K562 (cell line): Measurements from ENCODE around the gene PLIN5. TPM values are rescaled to one million over a fixed set of nuclear protein-coding genes. Genes with fewer than 3 reads are reported as not detected.

ENCODE experiments used
- DNMT1 ChIP-seq: fragments of 450-650 bp; IDR thresholded peaks from 2 replicates; pipeline ENCODE4 v1.6.1; 2016; ENCODE audit warnings: antibody characterized with exemption, mild to moderate bottlenecking
- FOXK1 ChIP-seq: sonication (generic); formaldehyde crosslinking; IDR thresholded peaks from 2 replicates; pipeline ENCODE4 v1.8.0; 2022; ENCODE audit warnings: missing genetic modification reagents, mild to moderate bottlenecking, borderline replicate concordance
- MAFG ChIP-seq: fragments of 450-650 bp; conservative IDR thresholded peaks from 2 replicates; pipeline ENCODE4 v1.6.1; 2016; ENCODE audit warnings: missing genetic modification characterization, missing compliant biosample characterization
- NCOA6 ChIP-seq: fragments of 450-650 bp; IDR thresholded peaks from 2 replicates; pipeline ENCODE4 v1.6.1; 2017; ENCODE audit warnings: mild to moderate bottlenecking
- PHB ChIP-seq: fragments of 250-450 bp; sonication (Bioruptor Pico); IDR thresholded peaks from 2 replicates; pipeline ENCODE4 v1.5.0; 2021
- SMARCB1 ChIP-seq: IDR thresholded peaks from 2 replicates; pipeline ENCODE4 v1.6.1; 2011; ENCODE audit warnings: improper control_type of control experiment, low read depth; ENCODE audit not compliant: insufficient read length
- SREBF1 ChIP-seq: fragments of 150-350 bp; IDR thresholded peaks from 2 replicates; pipeline ENCODE4 v1.6.1; 2014; ENCODE audit warnings: antibody characterized with exemption, low read depth, low read length, borderline replicate concordance
- TCFL5 ChIP-seq: fragments of 250-450 bp; sonication (Bioruptor Pico); conservative IDR thresholded peaks from 2 replicates; pipeline ENCODE4 v1.6.1; 2021; ENCODE audit warnings: mild to moderate bottlenecking, moderate library complexity, matching md5 sums
- TRIM24 ChIP-seq, 2 experiments: fragments of 450-650 bp; IDR thresholded peaks; 2 replicates each; pipeline ENCODE4 v1.6.1; 2016
- U2AF2 ChIP-seq: fragments of 200-400 bp; formaldehyde crosslinking; optimal IDR thresholded peaks from 2 replicates; pipeline ENCODE3; 2017; ENCODE audit warnings: low read depth, mild to moderate bottlenecking, low read length
- ZNF696 ChIP-seq: fragments of 250-450 bp; sonication (Bioruptor Pico); conservative IDR thresholded peaks from 2 replicates; pipeline ENCODE4 v1.4.0; 2020; ENCODE audit warnings: mild to moderate bottlenecking, moderate library complexity
- polyA plus RNA-seq, 8 experiments: library from polyadenylated mRNA; depleted of rRNA in 4 of 8; stranded (reverse) in 5 of 8; unstranded in 3 of 8; fragments of >200 nt; fragmentation: Nextera tagmentation in 2 of 8; fragmentation: Illumina TruSeq in 1 of 8; extraction: Ambion mirVana in 2 of 8; extraction: Trizol in 1 of 8; gene quantifications; 2 replicates each; pipeline versions ENCODE4 v1.2.1 to v1.2.3, GENCODE V29; 2011 to 2014; ENCODE audit warnings: inconsistent platforms in 1 of 8, missing spikeins in 1 of 8
- total RNA-seq, 7 experiments: library from RNA; depleted of rRNA in 6 of 7; stranded (reverse); fragments of >200 nt in 6 of 7; fragmentation: Illumina TruSeq in 2 of 7; extraction: Trizol in 2 of 7; gene quantifications; 2 replicates each; pipeline versions ENCODE4 v1.2.1 to v1.2.3, GENCODE V29; 2011 to 2021; ENCODE audit warnings: low replicate concordance in 1 of 7
- TF ChIP-seq, protein P1 (sequence below): fragments of 250-450 bp; sonication (Bioruptor Pico); IDR thresholded peaks from 2 replicates; pipeline ENCODE4 v1.9.0; 2021; ENCODE audit warnings: mild to moderate bottlenecking, inconsistent platforms
- TF ChIP-seq, protein P2 (sequence below): fragments of 450-650 bp; IDR thresholded peaks from 2 replicates; pipeline ENCODE4 v1.6.1; 2016; ENCODE audit warnings: missing biosample characterization, missing genetic modification characterization
- TF ChIP-seq, protein P3 (sequence below), 2 experiments: fragments of 200-800 bp in 1 of 2; sonication (Bioruptor generic) in 1 of 2; sonication (generic) in 1 of 2; formaldehyde crosslinking in 1 of 2; IDR thresholded peaks in 1 of 2; conservative IDR thresholded peaks in 1 of 2; 2 replicates each; pipeline versions ENCODE4 v1.5.0 to v1.6.1; 2016 to 2020; ENCODE audit warnings: missing compliant biosample characterization in 1 of 2, missing genetic modification characterization in 1 of 2, missing genetic modification reagents in 1 of 2
- TF ChIP-seq, protein P4 (sequence below): fragments of 200-800 bp; sonication (Bioruptor generic); IDR thresholded peaks from 2 replicates; pipeline ENCODE4 v1.6.1; 2016; ENCODE audit warnings: missing genetic modification characterization, missing compliant biosample characterization

Gene PLIN5
- total and polyA plus RNA-seq, 9 of the 15 experiments (the other 6 are each of a cell fraction or from before 2014, with no cell fraction given) = 0.04 to 1.3 (median 0.50) TPM

DNA sequence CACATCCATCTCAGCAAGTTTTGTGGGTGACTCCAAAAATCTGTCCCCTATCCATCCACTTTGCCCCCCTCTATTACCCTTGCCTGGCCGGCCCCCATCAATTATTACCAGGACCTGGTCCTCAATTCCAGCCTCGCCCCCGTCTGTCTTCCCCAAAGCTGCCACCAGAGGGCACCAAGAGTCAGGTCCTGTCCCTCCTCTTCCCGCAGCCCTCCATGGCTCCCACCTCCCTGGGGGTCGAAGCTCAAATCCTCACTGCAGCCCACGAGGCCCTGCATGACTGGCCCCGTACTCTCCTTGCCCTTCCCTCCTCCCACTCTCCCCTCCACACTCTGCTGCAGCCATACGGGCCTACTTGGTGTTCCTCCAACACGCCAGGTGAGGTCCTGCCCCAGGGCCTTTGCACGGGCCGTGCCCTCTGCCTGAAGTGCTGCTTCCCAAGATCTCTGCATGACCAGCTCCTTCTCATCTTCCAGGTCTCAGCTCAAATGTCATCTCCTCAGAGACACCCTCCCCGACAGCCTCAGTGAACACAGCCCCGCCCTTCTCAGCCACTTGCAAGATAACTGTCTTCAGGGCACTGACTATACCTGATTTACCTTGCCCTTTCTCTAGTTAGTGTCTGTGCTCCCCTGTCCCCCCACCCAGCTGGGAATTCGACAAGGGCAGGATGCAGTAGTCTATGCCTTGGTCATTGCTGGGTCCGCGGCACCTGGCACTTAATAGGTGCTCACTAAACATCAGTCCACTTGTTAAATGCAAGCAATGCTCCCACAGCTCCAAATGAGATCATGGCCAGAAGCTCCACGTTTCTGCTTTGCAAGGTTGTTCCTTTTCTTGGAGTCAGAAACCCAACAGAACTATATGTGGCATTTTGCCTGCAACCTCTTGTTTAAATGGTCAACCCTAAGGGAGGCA, 41.3 kb upstream of the PLIN5 start (continued):
- no peak for TF ChIP-seq DNMT1
- TF ChIP-seq TCFL5 = no peak
- no peak for TF ChIP-seq U2AF2
- TF ChIP-seq TRIM24 (IDR thresholded peaks at IDR 0.05) = no peak
- TF ChIP-seq SMARCB1 = no peak
- TF ChIP-seq, protein P1, sequence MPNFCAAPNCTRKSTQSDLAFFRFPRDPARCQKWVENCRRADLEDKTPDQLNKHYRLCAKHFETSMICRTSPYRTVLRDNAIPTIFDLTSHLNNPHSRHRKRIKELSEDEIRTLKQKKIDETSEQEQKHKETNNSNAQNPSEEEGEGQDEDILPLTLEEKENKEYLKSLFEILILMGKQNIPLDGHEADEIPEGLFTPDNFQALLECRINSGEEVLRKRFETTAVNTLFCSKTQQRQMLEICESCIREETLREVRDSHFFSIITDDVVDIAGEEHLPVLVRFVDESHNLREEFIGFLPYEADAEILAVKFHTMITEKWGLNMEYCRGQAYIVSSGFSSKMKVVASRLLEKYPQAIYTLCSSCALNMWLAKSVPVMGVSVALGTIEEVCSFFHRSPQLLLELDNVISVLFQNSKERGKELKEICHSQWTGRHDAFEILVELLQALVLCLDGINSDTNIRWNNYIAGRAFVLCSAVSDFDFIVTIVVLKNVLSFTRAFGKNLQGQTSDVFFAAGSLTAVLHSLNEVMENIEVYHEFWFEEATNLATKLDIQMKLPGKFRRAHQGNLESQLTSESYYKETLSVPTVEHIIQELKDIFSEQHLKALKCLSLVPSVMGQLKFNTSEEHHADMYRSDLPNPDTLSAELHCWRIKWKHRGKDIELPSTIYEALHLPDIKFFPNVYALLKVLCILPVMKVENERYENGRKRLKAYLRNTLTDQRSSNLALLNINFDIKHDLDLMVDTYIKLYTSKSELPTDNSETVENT (CRISPR knock-in tag) = 0 out of 2 replicates have a peak, but pooled peaks have one; percentile 40
- TF ChIP-seq, protein P2, sequence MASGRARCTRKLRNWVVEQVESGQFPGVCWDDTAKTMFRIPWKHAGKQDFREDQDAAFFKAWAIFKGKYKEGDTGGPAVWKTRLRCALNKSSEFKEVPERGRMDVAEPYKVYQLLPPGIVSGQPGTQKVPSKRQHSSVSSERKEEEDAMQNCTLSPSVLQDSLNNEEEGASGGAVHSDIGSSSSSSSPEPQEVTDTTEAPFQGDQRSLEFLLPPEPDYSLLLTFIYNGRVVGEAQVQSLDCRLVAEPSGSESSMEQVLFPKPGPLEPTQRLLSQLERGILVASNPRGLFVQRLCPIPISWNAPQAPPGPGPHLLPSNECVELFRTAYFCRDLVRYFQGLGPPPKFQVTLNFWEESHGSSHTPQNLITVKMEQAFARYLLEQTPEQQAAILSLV (tag) = no peak
- TF ChIP-seq PHB (CRISPR knock-in tag) = no peak
- no peak for TF ChIP-seq FOXK1
- TF ChIP-seq, protein P3, sequence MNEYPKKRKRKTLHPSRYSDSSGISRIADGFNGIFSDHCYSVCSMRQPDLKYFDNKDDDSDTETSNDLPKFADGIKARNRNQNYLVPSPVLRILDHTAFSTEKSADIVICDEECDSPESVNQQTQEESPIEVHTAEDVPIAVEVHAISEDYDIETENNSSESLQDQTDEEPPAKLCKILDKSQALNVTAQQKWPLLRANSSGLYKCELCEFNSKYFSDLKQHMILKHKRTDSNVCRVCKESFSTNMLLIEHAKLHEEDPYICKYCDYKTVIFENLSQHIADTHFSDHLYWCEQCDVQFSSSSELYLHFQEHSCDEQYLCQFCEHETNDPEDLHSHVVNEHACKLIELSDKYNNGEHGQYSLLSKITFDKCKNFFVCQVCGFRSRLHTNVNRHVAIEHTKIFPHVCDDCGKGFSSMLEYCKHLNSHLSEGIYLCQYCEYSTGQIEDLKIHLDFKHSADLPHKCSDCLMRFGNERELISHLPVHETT (CRISPR knock-in tag; conservative IDR thresholded peaks at IDR 0.05 in 1 of 2, IDR thresholded peaks at IDR 0.05 in 1 of 2) = no peak
- TF ChIP-seq ZNF696 (CRISPR knock-in tag) = no peak
- TF ChIP-seq, protein P4, sequence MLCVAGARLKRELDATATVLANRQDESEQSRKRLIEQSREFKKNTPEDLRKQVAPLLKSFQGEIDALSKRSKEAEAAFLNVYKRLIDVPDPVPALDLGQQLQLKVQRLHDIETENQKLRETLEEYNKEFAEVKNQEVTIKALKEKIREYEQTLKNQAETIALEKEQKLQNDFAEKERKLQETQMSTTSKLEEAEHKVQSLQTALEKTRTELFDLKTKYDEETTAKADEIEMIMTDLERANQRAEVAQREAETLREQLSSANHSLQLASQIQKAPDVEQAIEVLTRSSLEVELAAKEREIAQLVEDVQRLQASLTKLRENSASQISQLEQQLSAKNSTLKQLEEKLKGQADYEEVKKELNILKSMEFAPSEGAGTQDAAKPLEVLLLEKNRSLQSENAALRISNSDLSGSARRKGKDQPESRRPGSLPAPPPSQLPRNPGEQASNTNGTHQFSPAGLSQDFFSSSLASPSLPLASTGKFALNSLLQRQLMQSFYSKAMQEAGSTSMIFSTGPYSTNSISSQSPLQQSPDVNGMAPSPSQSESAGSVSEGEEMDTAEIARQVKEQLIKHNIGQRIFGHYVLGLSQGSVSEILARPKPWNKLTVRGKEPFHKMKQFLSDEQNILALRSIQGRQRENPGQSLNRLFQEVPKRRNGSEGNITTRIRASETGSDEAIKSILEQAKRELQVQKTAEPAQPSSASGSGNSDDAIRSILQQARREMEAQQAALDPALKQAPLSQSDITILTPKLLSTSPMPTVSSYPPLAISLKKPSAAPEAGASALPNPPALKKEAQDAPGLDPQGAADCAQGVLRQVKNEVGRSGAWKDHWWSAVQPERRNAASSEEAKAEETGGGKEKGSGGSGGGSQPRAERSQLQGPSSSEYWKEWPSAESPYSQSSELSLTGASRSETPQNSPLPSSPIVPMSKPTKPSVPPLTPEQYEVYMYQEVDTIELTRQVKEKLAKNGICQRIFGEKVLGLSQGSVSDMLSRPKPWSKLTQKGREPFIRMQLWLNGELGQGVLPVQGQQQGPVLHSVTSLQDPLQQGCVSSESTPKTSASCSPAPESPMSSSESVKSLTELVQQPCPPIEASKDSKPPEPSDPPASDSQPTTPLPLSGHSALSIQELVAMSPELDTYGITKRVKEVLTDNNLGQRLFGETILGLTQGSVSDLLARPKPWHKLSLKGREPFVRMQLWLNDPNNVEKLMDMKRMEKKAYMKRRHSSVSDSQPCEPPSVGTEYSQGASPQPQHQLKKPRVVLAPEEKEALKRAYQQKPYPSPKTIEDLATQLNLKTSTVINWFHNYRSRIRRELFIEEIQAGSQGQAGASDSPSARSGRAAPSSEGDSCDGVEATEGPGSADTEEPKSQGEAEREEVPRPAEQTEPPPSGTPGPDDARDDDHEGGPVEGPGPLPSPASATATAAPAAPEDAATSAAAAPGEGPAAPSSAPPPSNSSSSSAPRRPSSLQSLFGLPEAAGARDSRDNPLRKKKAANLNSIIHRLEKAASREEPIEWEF (CRISPR knock-in tag) = no peak
- TF ChIP-seq SREBF1 = no peak
- no peak for TF ChIP-seq MAFG (tag)
- no peak for TF ChIP-seq NCOA6
